CD4-positive, alpha-beta T cell treated with Interleukin-12 subunit alpha and Interleukin-12 subunit beta, for 1 hour (primary cell): ENCODE measurements around the gene IGSF3.

Source experiments
- DNase-seq: peaks from one replicate; pipeline ENCODE4 v3.0.0-alpha.2; 2020

Gene IGSF3

GRCh38 chr1:116545359-116545705, 122.2 kb downstream of the IGSF3 start:
- DNase-seq: no peak

GRCh38 chr1:116544588-116545358, 122.8 kb downstream of the IGSF3 start:
- no peak for DNase-seq

GRCh38 chr1:116540088-116540487, 127.4 kb downstream of the IGSF3 start:
- DNase-seq: peak; percentile 21

GRCh38 chr1:116538544-116538943, 129.0 kb downstream of the IGSF3 start:
- peak; percentile 39 for DNase-seq

GRCh38 chr1:116537898-116538297, 129.6 kb downstream of the IGSF3 start:
- no peak for DNase-seq

GRCh38 chr1:116537040-116537831, 130.3 kb downstream of the IGSF3 start:
- no peak for DNase-seq

GRCh38 chr1:116534014-116534739, 133.4 kb downstream of the IGSF3 start:
- no peak for DNase-seq

GRCh38 chr1:116533429-116533820, 134.1 kb downstream of the IGSF3 start:
- no peak for DNase-seq

- no peak for DNase-seq
These were observed 134.7 kb downstream of the IGSF3 start for GRCh38 chr1:116532671-116533428.

- no peak for DNase-seq
These were observed 135.6 kb downstream of the IGSF3 start for GRCh38 chr1:116531917-116532316.

- DNase-seq: no peak
These were observed 137.9 kb downstream of the IGSF3 start for GRCh38 chr1:116529681-116530080.

GRCh38 chr1:116529199-116529631, 138.3 kb downstream of the IGSF3 start:
- DNase-seq: no peak

- no peak for DNase-seq
These were observed 139.0 kb downstream of the IGSF3 start for GRCh38 chr1:116528329-116529083.

- DNase-seq: no peak
These were observed 142.1 kb downstream of the IGSF3 start for GRCh38 chr1:116525440-116525839.
